NB4 (cell line): ENCODE data around the gene CAND2.

Experiments used
- CTCF ChIP-seq: IDR thresholded peaks from one replicate; pipeline ENCODE4 v1.5.1; 2012; ENCODE audit warnings: low read depth, low read length
- POLR2A ChIP-seq: IDR thresholded peaks from 2 replicates; pipeline ENCODE4 v1.6.1; 2011; ENCODE audit warnings: mild to moderate bottlenecking; ENCODE audit not compliant: insufficient read length; ENCODE audit errors: extremely low read depth

- TF ChIP-seq POLR2A (no peak), CTCF (no peak)
These were observed 12.1 kb downstream of the CAND2 start for GRCh38 chr3:12808587-12808986.
